Measurements from ENCODE around the gene STAT1.

Gene STAT1

GRCh38 chr2:191013932-191014652 lies at the start of gene STAT1 (continued):
- TF ChIP-seq ZBTB10 (tag by site-specific recombination; IDR thresholded peaks at IDR 0.05) (no peak), KLF16 (tag by site-specific recombination; IDR thresholded peaks at IDR 0.05) (peak; percentile 70), YY1 (tag by site-specific recombination; IDR thresholded peaks at IDR 0.05) (peak; percentile 31; the same call in 1 of the 2 replicates), PATZ1 (tag by site-specific recombination; IDR thresholded peaks at IDR 0.05) (peak; percentile 96), HIC1 (tag by site-specific recombination; IDR thresholded peaks at IDR 0.05) (peak; percentile 51; the same call in 1 of the 2 replicates), PRDM4 (tag by site-specific recombination; IDR thresholded peaks at IDR 0.05) (peak; percentile 58; the same call in 1 of the 2 replicates), PBX3 (CRISPR knock-in tag; IDR thresholded peaks at IDR 0.05) (peak; percentile 25; the same call in 1 of the 2 replicates), SP2 (tag by site-specific recombination; IDR thresholded peaks at IDR 0.05) (peak; percentile 93), SETDB1 (IDR thresholded peaks at IDR 0.05; ENCODE audit: insufficient read length, low read length) (peak; percentile 55), ZNF843 (tag by site-specific recombination; IDR thresholded peaks at IDR 0.05) (peak; percentile 67), ZNF37A (tag by site-specific recombination; IDR thresholded peaks at IDR 0.05) (no peak), ZNF560 (tag by site-specific recombination; IDR thresholded peaks at IDR 0.05; ENCODE audit: borderline replicate concordance) (no peak), ZNF654 (tag by site-specific recombination; IDR thresholded peaks at IDR 0.05; ENCODE audit: low read depth) (no peak), ZNF837 (tag by site-specific recombination; IDR thresholded peaks at IDR 0.05) (0 out of 2 replicates have a peak, but pooled peaks have one; percentile 50), ZNF692 (tag by site-specific recombination; IDR thresholded peaks at IDR 0.05) (peak; percentile 59; the same call in 1 of the 2 replicates), ZNF518A (tag by site-specific recombination; conservative IDR thresholded peaks at IDR 0.05; ENCODE audit: low read depth) (peak; percentile 79), ZNF626 (tag by site-specific recombination; IDR thresholded peaks at IDR 0.05) (no peak), ZNF473 (tag by site-specific recombination; IDR thresholded peaks at IDR 0.05) (no peak), ZBTB7A (tag by site-specific recombination; IDR thresholded peaks at IDR 0.05; ENCODE audit: low read depth) (peak; percentile 65), ZNF785 (tag by site-specific recombination; IDR thresholded peaks at IDR 0.05) (no peak), KLF1 (tag by site-specific recombination; IDR thresholded peaks at IDR 0.05) (peak; percentile 56)

Data from HEK293 (cell line).